ENCODE measurements around the gene SETD4.

DNA sequence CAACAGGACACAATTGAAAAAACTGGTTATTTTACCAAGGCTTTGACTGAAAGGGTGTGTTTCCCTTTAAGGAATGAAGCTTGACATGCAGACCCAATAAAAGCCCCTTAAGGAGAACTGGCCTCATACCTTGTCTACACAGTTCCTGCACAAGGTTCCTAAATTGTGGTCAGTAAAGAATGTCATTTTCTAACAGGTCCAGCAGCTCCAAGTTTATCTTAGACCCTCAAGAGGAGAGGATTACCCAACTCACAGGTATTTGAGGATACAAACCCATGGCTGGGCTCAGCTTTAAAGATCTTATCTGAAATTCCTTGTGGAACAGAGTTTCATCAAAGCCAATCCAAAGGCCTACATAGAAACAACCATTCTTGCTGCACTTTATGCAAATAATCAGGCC lies 43.1 kb upstream of the SETD4 start:
- TF ChIP-seq HCFC1 (IDR thresholded peaks at IDR 0.05; ENCODE audit: low read depth, low read length) (no peak), ZNF558 (CRISPR knock-in tag; IDR thresholded peaks at IDR 0.05; ENCODE audit: borderline replicate concordance) (no peak), ZNF75D (CRISPR knock-in tag; IDR thresholded peaks at IDR 0.05; ENCODE audit: borderline replicate concordance) (no peak), MAFK (conservative IDR thresholded peaks at IDR 0.05 in 1 of 2, IDR thresholded peaks at IDR 0.05 in 1 of 2; ENCODE audit: low read length in 2 of 2) (no peak), MYC (CRISPR knock-in tag; IDR thresholded peaks at IDR 0.05; ENCODE audit: borderline replicate concordance) (no peak), EZH2 (conservative IDR thresholded peaks at IDR 0.05; ENCODE audit: low read depth, low read length) (no peak), JUN (CRISPR knock-in tag; IDR thresholded peaks at IDR 0.05) (no peak), ZBTB1 (CRISPR knock-in tag; IDR thresholded peaks at IDR 0.05; ENCODE audit: borderline replicate concordance) (no peak), FOXK2 (IDR thresholded peaks at IDR 0.05) (no peak), MEIS2 (CRISPR knock-in tag; IDR thresholded peaks at IDR 0.05) (no peak), NR2C2 (CRISPR knock-in tag; IDR thresholded peaks at IDR 0.05; ENCODE audit: borderline replicate concordance) (no peak), KDM5A (IDR thresholded peaks at IDR 0.05; ENCODE audit: borderline replicate concordance, low read length) (no peak)
- TF ChIP-seq, protein P1, sequence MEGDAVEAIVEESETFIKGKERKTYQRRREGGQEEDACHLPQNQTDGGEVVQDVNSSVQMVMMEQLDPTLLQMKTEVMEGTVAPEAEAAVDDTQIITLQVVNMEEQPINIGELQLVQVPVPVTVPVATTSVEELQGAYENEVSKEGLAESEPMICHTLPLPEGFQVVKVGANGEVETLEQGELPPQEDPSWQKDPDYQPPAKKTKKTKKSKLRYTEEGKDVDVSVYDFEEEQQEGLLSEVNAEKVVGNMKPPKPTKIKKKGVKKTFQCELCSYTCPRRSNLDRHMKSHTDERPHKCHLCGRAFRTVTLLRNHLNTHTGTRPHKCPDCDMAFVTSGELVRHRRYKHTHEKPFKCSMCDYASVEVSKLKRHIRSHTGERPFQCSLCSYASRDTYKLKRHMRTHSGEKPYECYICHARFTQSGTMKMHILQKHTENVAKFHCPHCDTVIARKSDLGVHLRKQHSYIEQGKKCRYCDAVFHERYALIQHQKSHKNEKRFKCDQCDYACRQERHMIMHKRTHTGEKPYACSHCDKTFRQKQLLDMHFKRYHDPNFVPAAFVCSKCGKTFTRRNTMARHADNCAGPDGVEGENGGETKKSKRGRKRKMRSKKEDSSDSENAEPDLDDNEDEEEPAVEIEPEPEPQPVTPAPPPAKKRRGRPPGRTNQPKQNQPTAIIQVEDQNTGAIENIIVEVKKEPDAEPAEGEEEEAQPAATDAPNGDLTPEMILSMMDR (CRISPR knock-in tag; IDR thresholded peaks at IDR 0.05) = no peak
- TF ChIP-seq, protein P2, sequence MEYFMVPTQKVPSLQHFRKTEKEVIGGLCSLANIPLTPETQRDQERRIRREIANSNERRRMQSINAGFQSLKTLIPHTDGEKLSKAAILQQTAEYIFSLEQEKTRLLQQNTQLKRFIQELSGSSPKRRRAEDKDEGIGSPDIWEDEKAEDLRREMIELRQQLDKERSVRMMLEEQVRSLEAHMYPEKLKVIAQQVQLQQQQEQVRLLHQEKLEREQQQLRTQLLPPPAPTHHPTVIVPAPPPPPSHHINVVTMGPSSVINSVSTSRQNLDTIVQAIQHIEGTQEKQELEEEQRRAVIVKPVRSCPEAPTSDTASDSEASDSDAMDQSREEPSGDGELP (IDR thresholded peaks at IDR 0.05; ENCODE audit: borderline replicate concordance, low read depth) = no peak

Measured in HepG2 (cell line).